Caco-2 (cell line): ENCODE measurements around the gene SETD6. TPM values are rescaled to one million over a fixed set of nuclear protein-coding genes. Genes with fewer than 3 reads are reported as not detected.

Experiments
- BruUV-seq: library from RNA; stranded (reverse); fragments of 400-500 nt; replicated peaks from 2 replicates; lab custom pipeline; 2021; lab: Mats Ljungman, UMichigan
- CTCF ChIA-PET: fragments of 300-600 bp; sonication (Branson Sonifier 250); formaldehyde crosslinking; loops from one replicate; lab custom pipeline; 2022; ENCODE audit warnings: antibody characterized with exemption; lab: Charles Lee
- POLR2A ChIA-PET: fragments of 300-600 bp; sonication (Branson Sonifier 250); formaldehyde crosslinking; loops from one replicate; lab custom pipeline; 2022; ENCODE audit warnings: antibody characterized with exemption; lab: Charles Lee
- DNase-seq, 2 experiments: peaks; one replicate each; pipeline versions ENCODE4 v3.0.0 to v3.0.0-alpha.2; 2020 to 2022
- H3K27me3 ChIP-seq: replicated peaks from 2 replicates; pipeline ENCODE4 v1.6.0; 2011; ENCODE audit warnings: low read length; ENCODE audit not compliant: control insufficient read depth, insufficient read depth
- H3K36me3 ChIP-seq: 2 replicates; pipeline ENCODE4 v1.5.1; 2011; ENCODE audit warnings: low read length; ENCODE audit not compliant: control insufficient read depth, insufficient read depth
- H3K4me1 ChIP-seq: fragments of 250-450 bp; sonication (Bioruptor Pico); 2 replicates; pipeline ENCODE4 v1.5.1; 2020; ENCODE audit warnings: mild to moderate bottlenecking
- H3K4me3 ChIP-seq: 2 replicates; pipeline ENCODE4 v1.5.1; 2011; ENCODE audit warnings: low read depth, mild to moderate bottlenecking, control low read depth, low read length
- H3K9me3 ChIP-seq: fragments of 250-450 bp; sonication (Bioruptor Pico); 2 replicates; pipeline ENCODE4 v1.5.1; 2020; ENCODE audit warnings: mild to moderate bottlenecking, moderate library complexity
- H3K27ac Mint-ChIP-seq: one replicate; pipeline ENCODE4 v1.8.0; 2022; ENCODE audit warnings: mixed read lengths; ENCODE audit not compliant: unreplicated experiment
- H3K27me3 Mint-ChIP-seq: one replicate; pipeline ENCODE4 v1.8.0; 2022; ENCODE audit warnings: mixed read lengths; ENCODE audit not compliant: insufficient read depth, unreplicated experiment
- H3K36me3 Mint-ChIP-seq: one replicate; pipeline ENCODE4 v1.8.0; 2022; ENCODE audit warnings: mild to moderate bottlenecking, mixed read lengths; ENCODE audit not compliant: insufficient read depth, unreplicated experiment
- H3K4me1 Mint-ChIP-seq: one replicate; pipeline ENCODE4 v1.8.0; 2022; ENCODE audit warnings: low read depth, mixed read lengths; ENCODE audit not compliant: unreplicated experiment
- H3K4me3 Mint-ChIP-seq: one replicate; pipeline ENCODE4 v1.8.0; 2022; ENCODE audit warnings: mild to moderate bottlenecking, moderate library complexity, mixed read lengths; ENCODE audit not compliant: unreplicated experiment
- H3K9me3 Mint-ChIP-seq: one replicate; pipeline ENCODE4 v1.8.0; 2022; ENCODE audit warnings: mixed read lengths; ENCODE audit not compliant: unreplicated experiment
- intact Hi-C: fragments of 100-400 bp; cut with micrococcal nuclease; formaldehyde crosslinking; loops from one replicate; pipeline ENCODE4 v1.10.0; 2022; ENCODE audit not compliant: unreplicated experiment
- total RNA-seq: library from RNA; stranded (reverse); gene quantifications from 2 replicates; pipeline ENCODE4 v1.2.3, GENCODE V29; 2022
- TF ChIP-seq, protein P1 (sequence below), 2 experiments: fragments of 200-600 bp in 1 of 2; IDR thresholded peaks; 1 replicate in 1 of 2; 2 replicates in 1 of 2; pipeline versions ENCODE4 v1.5.1 to v1.8.0; 2011 to 2022; ENCODE audit warnings: antibody characterized with exemption in 1 of 2, control low read depth in 1 of 2, inconsistent platforms in 1 of 2, low read depth in 1 of 2, low read length in 1 of 2, mild to moderate bottlenecking in 1 of 2, moderate library complexity in 1 of 2; ENCODE audit not compliant: insufficient read depth in 1 of 2, severe bottlenecking in 1 of 2, unreplicated experiment in 1 of 2

Gene SETD6
- total RNA-seq, 1 experiment from 2014 or later, result 41.7 TPM

DNA sequence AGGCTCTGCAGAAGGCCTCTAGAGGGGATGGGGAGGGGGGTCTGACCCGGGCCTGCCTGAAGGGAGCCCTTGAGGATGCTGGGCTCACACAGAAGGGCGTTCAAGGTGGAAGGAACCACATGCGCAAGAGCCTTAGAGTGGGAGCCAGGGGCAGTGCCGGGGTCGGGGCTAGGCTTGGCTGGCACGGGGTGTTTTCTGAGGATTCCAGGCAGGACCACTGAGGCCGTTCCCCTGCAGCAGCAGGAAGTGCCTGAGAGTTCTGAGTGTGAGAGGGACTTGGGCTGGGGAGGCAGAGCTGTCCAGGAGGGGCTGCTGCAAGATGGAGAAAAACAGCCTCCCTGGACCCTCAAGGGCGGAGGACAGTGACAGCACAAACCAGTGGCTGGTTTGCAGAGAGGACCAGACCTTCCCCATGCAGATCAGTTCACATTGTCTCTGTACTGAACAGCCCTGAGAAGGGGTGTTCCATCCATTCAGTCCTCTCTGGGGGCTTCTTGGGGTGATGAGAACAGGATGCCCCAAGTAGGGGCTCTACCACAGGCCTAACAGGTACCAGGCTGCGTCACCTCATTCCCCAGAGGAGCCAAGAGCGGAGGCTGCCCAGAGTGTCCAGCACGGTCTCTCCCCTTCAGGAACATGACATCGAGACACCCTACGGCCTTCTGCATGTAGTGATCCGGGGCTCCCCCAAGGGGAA lies 12.0 kb upstream of the SETD6 start:
- no peak overlapping the region for H3K4me3 ChIP-seq
- CTCF ChIA-PET, result interaction anchor here (0.7 kb wide), 1 partner anchor 314 kb away, joined by 3 read pairs; no protein-coding TSS in a partner anchor
- no peak overlapping the region for H3K27ac Mint-ChIP-seq
- POLR2A ChIA-PET, result no interaction called here
- peaks cover 7% of the 10 kb centered on the region for H3K4me1 ChIP-seq
- TF ChIP-seq, protein P1, sequence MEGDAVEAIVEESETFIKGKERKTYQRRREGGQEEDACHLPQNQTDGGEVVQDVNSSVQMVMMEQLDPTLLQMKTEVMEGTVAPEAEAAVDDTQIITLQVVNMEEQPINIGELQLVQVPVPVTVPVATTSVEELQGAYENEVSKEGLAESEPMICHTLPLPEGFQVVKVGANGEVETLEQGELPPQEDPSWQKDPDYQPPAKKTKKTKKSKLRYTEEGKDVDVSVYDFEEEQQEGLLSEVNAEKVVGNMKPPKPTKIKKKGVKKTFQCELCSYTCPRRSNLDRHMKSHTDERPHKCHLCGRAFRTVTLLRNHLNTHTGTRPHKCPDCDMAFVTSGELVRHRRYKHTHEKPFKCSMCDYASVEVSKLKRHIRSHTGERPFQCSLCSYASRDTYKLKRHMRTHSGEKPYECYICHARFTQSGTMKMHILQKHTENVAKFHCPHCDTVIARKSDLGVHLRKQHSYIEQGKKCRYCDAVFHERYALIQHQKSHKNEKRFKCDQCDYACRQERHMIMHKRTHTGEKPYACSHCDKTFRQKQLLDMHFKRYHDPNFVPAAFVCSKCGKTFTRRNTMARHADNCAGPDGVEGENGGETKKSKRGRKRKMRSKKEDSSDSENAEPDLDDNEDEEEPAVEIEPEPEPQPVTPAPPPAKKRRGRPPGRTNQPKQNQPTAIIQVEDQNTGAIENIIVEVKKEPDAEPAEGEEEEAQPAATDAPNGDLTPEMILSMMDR (IDR thresholded peaks at IDR 0.05; ENCODE audit: insufficient read depth in 1 of 2, low read depth in 1 of 2, low read length in 1 of 2, severe bottlenecking in 1 of 2, unreplicated experiment in 1 of 2), result no peak
- H3K9me3 Mint-ChIP-seq, result no peaks in the 10 kb centered on the region
- intact Hi-C loops, result loop anchor here (5.0 kb wide), 1 partner anchor 166 kb away; no protein-coding TSS in a partner anchor
- no peak overlapping the region for H3K4me3 Mint-ChIP-seq
- H3K9me3 ChIP-seq, result no peaks in the 10 kb centered on the region
- H3K36me3 ChIP-seq, result no peaks in the 10 kb centered on the region
- H3K27me3 ChIP-seq, result no peaks in the 10 kb centered on the region
- H3K27me3 Mint-ChIP-seq, result no peaks in the 10 kb centered on the region
- no peaks in the 10 kb centered on the region for H3K4me1 Mint-ChIP-seq
- DNase-seq, result peak in 1 of 2 experiments; percentile 32
- peaks cover 43% of the 10 kb centered on the region for H3K36me3 Mint-ChIP-seq
- BruUV-seq, result no TSS peak

DNA sequence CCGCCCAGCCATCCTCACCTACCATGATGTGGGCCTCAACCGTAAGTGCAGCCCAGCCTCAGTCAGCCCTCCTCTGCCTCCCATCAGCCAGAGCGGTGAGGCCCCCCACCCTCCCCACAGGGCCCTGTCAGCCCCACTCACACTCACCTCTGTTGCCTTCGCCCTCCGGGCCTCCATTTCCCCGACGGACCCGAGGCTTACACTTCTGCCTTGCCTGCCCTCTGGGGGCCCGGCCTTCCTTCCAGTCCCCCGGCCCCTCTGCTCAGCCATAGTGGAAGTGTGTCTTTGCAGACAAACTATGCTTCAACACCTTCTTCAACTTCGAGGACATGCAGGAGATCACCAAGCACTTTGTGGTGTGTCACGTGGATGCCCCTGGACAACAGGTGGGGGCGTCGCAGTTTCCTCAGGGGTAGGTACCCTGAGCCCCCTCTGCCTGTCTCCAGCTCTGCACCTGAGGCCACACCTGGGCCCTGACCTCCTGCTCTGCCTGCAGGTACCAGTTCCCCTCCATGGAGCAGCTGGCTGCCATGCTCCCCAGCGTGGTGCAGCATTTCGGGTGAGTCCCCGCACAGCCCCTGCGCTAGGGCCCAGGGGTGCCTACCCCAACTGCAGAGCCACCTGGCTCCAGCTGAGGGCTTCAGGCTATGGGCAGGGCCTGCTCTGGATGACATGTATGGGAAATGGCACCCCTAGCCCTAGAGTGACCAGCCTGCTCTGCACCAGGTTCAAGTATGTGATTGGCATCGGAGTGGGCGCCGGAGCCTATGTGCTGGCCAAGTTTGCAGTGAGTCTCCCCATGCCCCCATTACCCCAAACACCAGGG lies 11.2 kb upstream of the SETD6 start:
- Mint-ChIP-seq H3K9me3 (no peaks in the 10 kb centered on the region), H3K36me3 (peaks cover 45% of the 10 kb centered on the region), H3K4me3 (no peak overlapping the region), H3K27ac (no peak overlapping the region), H3K27me3 (no peaks in the 10 kb centered on the region), H3K4me1 (no peaks in the 10 kb centered on the region)
- H3K4me1 ChIP-seq, result peaks cover 7% of the 10 kb centered on the region
- no TSS peak for BruUV-seq
- no peaks in the 10 kb centered on the region for H3K9me3 ChIP-seq
- intact Hi-C loops, result loop anchor here (5.0 kb wide), 1 partner anchor 167 kb away; no protein-coding TSS in a partner anchor
- peak in 1 of 2 experiments; percentile 35 for DNase-seq
- ChIA-PET CTCF (no interaction called here), POLR2A (no interaction called here)
- no peaks in the 10 kb centered on the region for H3K27me3 ChIP-seq
- H3K36me3 ChIP-seq, result no peaks in the 10 kb centered on the region
- H3K4me3 ChIP-seq, result no peak overlapping the region
- TF ChIP-seq, protein P1 (IDR thresholded peaks at IDR 0.05; ENCODE audit: insufficient read depth in 1 of 2, low read depth in 1 of 2, low read length in 1 of 2, severe bottlenecking in 1 of 2, unreplicated experiment in 1 of 2), result no peak
